ENCODE measurements around the gene PNPLA6. TPM values are rescaled to one million over a fixed set of nuclear protein-coding genes. Genes with fewer than 3 reads are reported as not detected.

PNPLA6 gene
- total and polyA plus RNA-seq, 2 experiments from 2014 or later, result 65.0 to 86.6 TPM

GRCh38 chr19:7589822-7590221 is 54.3 kb downstream of the PNPLA6 start:
- Histone ChIP-seq H2AFZ (no peak overlapping the region), H3K9me3 (ENCODE audit: low read depth) (no peaks in the 10 kb centered on the region), H3K27me3 (replicated peaks; ENCODE audit: insufficient read depth) (peaks cover 20% of the 10 kb centered on the region), H4K20me1 (ENCODE audit: insufficient read depth) (no peaks in the 10 kb centered on the region), H3F3A (ENCODE audit: insufficient read depth) (no peaks in the 10 kb centered on the region), H3K36me3 (ENCODE audit: low read depth) (no peaks in the 10 kb centered on the region), H3K4me3 (no peak overlapping the region), H3K4me2 (ENCODE audit: unreplicated experiment) (no peak overlapping the region), H3K9ac (no peak overlapping the region), H3K79me2 (ENCODE audit: insufficient read depth) (no peaks in the 10 kb centered on the region), H3K27ac (no peak overlapping the region), H3K4me1 (ENCODE audit: insufficient read depth) (no peaks in the 10 kb centered on the region), H3K9me2 (ENCODE audit: insufficient read depth) (no peaks in the 10 kb centered on the region)
- 63 to 64% methylated on average over 7 of the region's 7 CpGs for WGBS, 2 experiments (ENCODE audit: low coverage in 1 of 2, low lambda C conversion rate in 2 of 2, missing lambda C conversion rate in 2 of 2)
- in situ Hi-C loops (cut with MboI), result no loop called here
- no peak for TF ChIP-seq EZH2phosphoT487 (IDR thresholded peaks at IDR 0.05; ENCODE audit: insufficient read depth, low read depth)
- TF ChIP-seq EZH2 (IDR thresholded peaks at IDR 0.05; ENCODE audit: insufficient read depth, poor library complexity, severe bottlenecking), result no peak
- no peak for DNase-seq

DNA sequence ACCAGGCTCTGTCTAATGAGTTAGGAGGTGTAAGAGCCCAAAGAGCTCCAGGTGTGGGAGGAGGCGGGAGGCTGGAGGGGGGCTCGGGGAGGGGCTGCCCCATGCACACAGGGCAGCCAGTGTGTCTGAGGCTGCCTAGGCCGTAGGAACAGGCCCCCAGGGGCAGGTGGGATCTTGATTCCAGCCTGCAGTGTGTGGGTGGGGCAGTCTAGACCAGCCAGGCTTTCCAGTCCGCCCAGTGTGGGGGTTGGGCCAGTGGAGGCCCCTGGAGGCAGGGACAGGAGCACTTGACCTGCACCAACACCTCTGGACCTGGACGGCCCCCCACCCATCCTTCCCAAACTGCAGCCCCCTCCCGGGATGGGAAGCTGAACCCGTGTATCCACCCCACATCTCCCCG is 54.7 kb downstream of the PNPLA6 start:
- Histone ChIP-seq H3K9ac (no peak overlapping the region), H3K27ac (no peak overlapping the region), H2AFZ (no peak overlapping the region), H3K27me3 (replicated peaks; ENCODE audit: insufficient read depth) (peaks cover 21% of the 10 kb centered on the region), H3K9me2 (ENCODE audit: insufficient read depth) (no peaks in the 10 kb centered on the region), H3K4me3 (no peak overlapping the region), H3F3A (ENCODE audit: insufficient read depth) (no peaks in the 10 kb centered on the region), H3K9me3 (ENCODE audit: low read depth) (no peaks in the 10 kb centered on the region), H3K36me3 (ENCODE audit: low read depth) (no peaks in the 10 kb centered on the region), H3K4me2 (ENCODE audit: unreplicated experiment) (no peak overlapping the region), H3K4me1 (ENCODE audit: insufficient read depth) (no peaks in the 10 kb centered on the region), H3K79me2 (ENCODE audit: insufficient read depth) (no peaks in the 10 kb centered on the region), H4K20me1 (ENCODE audit: insufficient read depth) (no peaks in the 10 kb centered on the region)
- no peak for DNase-seq
- WGBS, 2 experiments (ENCODE audit: low coverage in 1 of 2, low lambda C conversion rate in 2 of 2, missing lambda C conversion rate in 2 of 2), result 38 to 40% methylated on average over 7 to 8 of the region's 8 CpGs
- in situ Hi-C loops (cut with MboI), result no loop called here
- TF ChIP-seq EZH2phosphoT487 (IDR thresholded peaks at IDR 0.05; ENCODE audit: insufficient read depth, low read depth) (no peak), EZH2 (IDR thresholded peaks at IDR 0.05; ENCODE audit: insufficient read depth, poor library complexity, severe bottlenecking) (no peak)

- Histone ChIP-seq H3K9me2 (ENCODE audit: insufficient read depth) (no peaks in the 10 kb centered on the region), H3F3A (ENCODE audit: insufficient read depth) (no peaks in the 10 kb centered on the region), H2AFZ (no peak within 1 kb of the TSS), H4K20me1 (ENCODE audit: insufficient read depth) (no peaks in the 10 kb centered on the region), H3K9me3 (ENCODE audit: low read depth) (no peaks in the 10 kb centered on the region), H3K9ac (no peak within 1 kb of the TSS), H3K4me1 (ENCODE audit: insufficient read depth) (no peaks in the 10 kb centered on the region), H3K4me2 (ENCODE audit: unreplicated experiment) (peak within 1 kb of the TSS; percentile 42), H3K27me3 (replicated peaks; ENCODE audit: insufficient read depth) (peaks cover 40% of the 10 kb centered on the region), H3K27ac (no peak within 1 kb of the TSS), H3K4me3 (no peak within 1 kb of the TSS), H3K79me2 (ENCODE audit: insufficient read depth) (no peaks in the 10 kb centered on the region), H3K36me3 (ENCODE audit: low read depth) (no peaks in the 10 kb centered on the region)
- 1 to 3% methylated on average over 33 to 43 of the region's 78 CpGs for WGBS, 2 experiments (ENCODE audit: low coverage in 1 of 2, low lambda C conversion rate in 2 of 2, missing lambda C conversion rate in 2 of 2)
- in situ Hi-C loops (cut with MboI), result no loop called here
- TF ChIP-seq EZH2 (IDR thresholded peaks at IDR 0.05; ENCODE audit: insufficient read depth, poor library complexity, severe bottlenecking) (peak; percentile 81), EZH2phosphoT487 (IDR thresholded peaks at IDR 0.05; ENCODE audit: insufficient read depth, low read depth) (no peak)
- DNase-seq, result peak; percentile 39
Observed at GRCh38 chr19:7595466-7596133, 60.1 kb downstream of the PNPLA6 start, which contains the start of gene CAMSAP3. CAMSAP3 (plus strand) TSS chr19:7595863; CDS start chr19:7596003, 140 bp downstream.

DNA sequence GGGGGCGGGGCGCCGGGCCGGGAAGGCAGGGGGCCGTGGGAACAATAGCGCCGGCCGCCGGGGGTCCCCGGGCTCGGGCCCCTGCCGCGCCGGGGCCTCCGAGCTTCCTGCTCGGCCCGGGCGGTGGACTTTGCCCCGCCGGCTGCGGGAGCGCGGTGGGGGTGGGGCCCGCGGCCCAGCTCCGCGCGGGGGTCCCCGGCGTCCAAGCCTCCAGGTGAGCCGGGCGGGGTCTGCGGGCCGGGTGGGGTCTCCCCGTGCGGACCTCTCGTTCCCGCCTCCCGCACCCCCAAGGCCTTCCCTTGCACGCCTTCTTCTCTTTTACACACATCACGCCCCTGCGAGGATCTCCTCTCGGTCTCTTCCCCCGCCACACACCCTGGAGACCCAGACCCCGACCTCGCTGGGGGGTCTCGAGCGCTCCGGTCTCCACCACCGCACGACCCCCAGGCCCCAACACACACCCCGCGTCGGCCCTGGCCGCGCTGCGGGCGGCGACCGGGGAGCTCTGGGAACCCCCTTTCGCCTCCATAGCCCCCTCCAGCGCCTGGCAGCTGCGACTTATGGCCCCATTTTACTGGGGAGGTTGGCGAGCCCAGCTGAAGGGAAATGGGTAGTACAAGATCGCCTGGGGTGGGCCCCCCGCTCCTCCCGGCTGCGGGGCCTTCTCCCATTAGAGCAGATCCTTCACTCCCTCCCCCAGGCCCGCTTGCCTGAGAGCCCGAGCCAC is 60.9 kb downstream of the PNPLA6 start:
- H3K4me2 ChIP-seq (ENCODE audit: unreplicated experiment), result no peak overlapping the region

More for the DNA sequence above, 60.9 kb downstream of the PNPLA6 start:
- H3K9ac ChIP-seq, result no peak overlapping the region
- H3K79me2 ChIP-seq (ENCODE audit: insufficient read depth), result no peaks in the 10 kb centered on the region
- no peaks in the 10 kb centered on the region for H3F3A ChIP-seq (ENCODE audit: insufficient read depth)
- in situ Hi-C loops (cut with MboI), result no loop called here
- no peaks in the 10 kb centered on the region for H3K4me1 ChIP-seq (ENCODE audit: insufficient read depth)
- no peaks in the 10 kb centered on the region for H3K9me3 ChIP-seq (ENCODE audit: low read depth)
- no peak overlapping the region for H3K27ac ChIP-seq
- TF ChIP-seq EZH2 (IDR thresholded peaks at IDR 0.05; ENCODE audit: insufficient read depth, poor library complexity, severe bottlenecking) (peak; percentile 70), EZH2phosphoT487 (IDR thresholded peaks at IDR 0.05; ENCODE audit: insufficient read depth, low read depth) (0 out of 2 replicates have a peak, but pooled peaks have one; percentile 44)
- peaks cover 40% of the 10 kb centered on the region for H3K27me3 ChIP-seq (replicated peaks; ENCODE audit: insufficient read depth)
- 2 to 3% methylated on average over 29 to 35 of the region's 70 CpGs for WGBS, 2 experiments (ENCODE audit: low coverage in 1 of 2, low lambda C conversion rate in 2 of 2, missing lambda C conversion rate in 2 of 2)
- H4K20me1 ChIP-seq (ENCODE audit: insufficient read depth), result no peaks in the 10 kb centered on the region
- no peaks in the 10 kb centered on the region for H3K36me3 ChIP-seq (ENCODE audit: low read depth)
- no peak overlapping the region for H3K4me3 ChIP-seq
- DNase-seq, result no peak
- no peak overlapping the region for H2AFZ ChIP-seq
- no peaks in the 10 kb centered on the region for H3K9me2 ChIP-seq (ENCODE audit: insufficient read depth)

Measured in GM23248 (cell line).